Measurements from ENCODE around the gene HAGHL.
"Not testable (repeated sequence)": the region's sequence is repeated elsewhere in the genome, so short reads cannot be mapped to it uniquely, and the experiment has no call there.

HAGHL gene

DNA sequence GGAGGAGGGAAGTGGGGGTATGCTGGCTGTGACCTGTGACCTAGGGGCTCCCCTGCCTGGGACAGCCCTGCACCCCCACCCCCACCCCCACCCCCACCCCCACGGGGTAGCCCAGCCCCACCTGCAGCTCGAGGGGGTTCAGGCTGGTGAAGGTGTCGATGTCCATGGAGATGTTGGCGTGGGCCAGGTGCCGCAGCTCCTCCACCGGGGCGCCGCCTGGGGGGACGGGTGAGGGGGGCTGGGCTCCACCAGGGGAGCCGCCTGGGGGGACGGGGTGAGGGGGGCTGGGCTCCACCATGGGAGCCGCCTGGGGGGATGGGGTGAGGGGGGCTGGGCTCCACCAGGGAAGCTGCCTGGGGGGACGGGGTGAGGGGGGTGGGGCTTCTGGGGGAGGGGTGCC is 43.5 kb downstream of the HAGHL start:
- no peak for DNase-seq (ENCODE audit: low read depth in 2 of 2)

DNA sequence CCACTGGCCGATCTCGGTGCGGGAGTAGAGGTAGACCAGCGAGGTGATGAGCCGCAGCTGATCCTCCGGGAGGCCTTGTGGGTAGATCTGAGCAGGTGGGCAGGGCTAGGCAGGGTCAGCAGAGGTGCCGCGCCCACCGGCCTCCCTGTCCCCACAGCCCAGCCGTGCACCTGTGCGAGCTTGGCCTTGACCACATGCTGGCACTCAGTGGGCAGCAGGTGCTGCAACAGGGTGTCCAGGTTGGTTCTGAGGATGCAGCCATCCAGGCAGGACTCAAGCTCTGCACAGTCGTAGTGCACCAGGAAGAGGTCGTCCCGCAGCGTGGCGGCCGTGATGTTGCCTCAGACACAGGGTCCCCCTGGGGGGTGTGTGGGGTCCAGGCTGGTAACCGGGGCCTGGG is 46.1 kb downstream of the HAGHL start:
- DNase-seq (ENCODE audit: low read depth in 2 of 2), result no peak

DNA sequence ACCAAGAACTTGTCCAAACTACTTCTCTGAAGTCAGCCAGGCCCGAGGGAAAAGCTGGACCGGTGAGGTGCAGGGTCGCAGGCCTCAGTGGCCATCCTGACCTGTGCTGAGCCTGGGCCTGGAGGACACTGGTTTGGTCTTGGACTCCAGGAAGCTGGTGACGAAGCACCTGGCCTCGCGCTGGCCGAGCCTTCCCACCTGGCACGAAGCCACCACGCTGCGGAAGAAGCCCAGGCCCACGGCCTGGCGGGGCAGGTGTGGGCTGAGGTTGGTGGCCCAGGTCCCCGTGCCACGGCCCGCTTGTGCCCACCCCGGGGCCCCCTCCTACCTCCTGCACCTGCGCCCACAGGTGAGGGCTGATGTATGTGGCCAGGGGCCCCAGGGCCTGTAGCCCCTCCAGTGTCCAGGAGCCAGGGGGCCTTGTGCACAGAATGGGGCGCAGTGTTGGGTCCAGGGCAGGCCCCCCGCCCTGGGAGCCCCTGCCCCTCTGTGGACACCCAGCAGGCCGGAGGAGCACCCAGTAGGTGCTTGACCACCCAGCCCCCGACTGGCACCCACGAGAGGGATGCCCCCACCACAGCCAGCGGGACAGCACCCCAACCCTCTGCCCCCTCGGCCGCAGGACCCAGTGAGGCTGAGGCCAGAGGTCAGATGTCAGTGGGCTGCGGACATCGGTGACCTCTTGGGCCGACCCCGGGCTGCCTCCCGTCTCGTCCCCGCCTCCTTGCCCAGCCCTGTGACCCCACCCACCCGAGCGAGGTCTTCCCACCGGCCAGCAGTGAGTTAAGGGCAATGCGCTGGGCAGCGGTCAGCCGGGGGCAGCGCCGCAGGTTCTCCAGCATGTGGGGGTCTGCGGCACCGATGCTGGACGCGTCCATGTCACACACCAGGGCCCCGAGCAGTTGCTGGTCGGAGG is 47.4 kb downstream of the HAGHL start:
- DNase-seq (ENCODE audit: low read depth in 2 of 2), result no peak

DNA sequence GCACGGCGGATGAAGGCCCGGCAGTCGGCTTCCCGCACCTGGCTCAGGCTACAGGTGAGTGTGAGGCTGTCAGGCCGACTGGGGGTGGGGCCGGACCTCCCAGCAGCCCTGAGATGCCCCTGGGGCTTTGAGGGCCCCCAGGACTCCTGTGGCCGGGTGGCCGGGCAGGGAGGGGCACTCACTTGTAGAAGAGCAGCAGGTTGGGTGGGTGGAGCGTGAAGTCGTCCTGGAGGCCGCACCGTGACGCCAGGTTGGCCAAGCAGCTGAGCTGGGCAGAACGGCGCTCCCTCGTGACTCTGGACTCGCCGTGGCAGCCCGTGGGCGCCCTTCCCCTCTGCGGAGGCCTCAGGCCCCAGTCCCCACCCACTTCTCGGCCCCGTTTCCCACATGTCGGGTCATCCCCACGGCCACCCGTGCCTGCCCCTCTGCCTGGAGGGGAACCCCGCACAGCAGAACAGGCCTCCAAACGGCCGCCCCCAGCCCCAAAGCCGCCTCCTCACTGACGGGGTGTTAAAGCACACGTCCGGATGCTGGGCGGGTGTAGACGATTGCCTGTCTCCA is 48.4 kb downstream of the HAGHL start:
- DNase-seq (ENCODE audit: low read depth in 2 of 2), result no peak

DNA sequence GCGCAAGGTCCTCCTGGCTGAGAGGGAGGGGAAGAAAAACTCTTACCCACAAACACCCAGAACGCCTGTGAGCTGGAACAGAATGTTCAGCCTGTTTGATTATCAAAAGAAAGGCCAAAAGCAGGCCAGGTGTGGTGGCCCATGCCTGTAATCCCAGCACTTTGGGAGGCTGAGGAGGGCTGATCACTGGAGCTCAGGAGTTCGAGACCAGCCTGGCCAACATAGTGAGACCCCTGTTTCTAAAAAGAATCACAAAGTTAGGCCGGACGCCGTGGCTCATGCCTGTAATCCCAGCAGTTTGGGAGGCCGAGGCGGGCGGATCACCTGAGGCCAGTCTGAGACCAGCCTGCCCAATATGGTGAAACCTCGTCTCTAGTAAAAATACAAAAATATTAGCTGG is 49.4 kb downstream of the HAGHL start:
- DNase-seq (ENCODE audit: low read depth in 2 of 2), result not testable (repeated sequence)

DNA sequence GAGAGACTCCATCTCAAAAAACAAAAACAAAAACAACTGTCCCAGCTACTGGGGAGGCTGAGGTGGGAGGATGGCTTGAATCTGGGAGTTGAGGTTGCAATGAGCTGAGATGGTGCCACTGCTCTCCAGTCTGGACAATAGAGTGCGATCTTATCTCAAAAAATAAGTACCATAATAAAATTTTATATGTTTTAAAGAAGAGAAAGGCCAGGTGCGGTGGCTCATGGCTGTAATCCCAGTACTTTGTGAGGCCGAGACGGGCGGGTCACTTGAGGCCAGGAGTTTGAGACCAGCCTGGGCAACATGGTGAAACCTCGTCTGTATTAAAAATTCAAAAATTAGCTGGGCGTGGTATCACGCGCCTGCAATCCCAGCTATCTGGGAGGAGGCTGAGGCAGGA is 49.9 kb downstream of the HAGHL start:
- no peak for DNase-seq (ENCODE audit: low read depth in 2 of 2)

DNA sequence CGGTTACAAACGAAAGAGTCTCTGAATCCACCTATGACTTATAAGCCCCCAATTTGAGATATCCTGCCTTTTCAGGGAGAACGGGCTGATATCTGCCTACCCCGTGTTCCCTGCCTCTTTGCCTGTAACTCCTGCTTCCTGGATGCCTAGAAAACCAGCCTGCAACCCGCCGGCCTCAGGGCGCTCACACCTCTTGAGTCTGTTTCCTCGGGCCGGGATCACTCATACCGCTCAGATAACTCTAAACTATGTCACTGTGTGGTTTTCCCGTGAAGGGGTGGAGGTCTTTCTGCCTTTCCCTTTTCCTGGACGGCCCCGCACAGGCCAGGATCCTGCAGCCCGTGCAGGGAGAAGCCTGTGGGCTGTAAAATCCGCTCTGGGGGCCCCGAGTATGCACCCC is 50.9 kb downstream of the HAGHL start:
- no peak for DNase-seq (ENCODE audit: low read depth in 2 of 2)

DNA sequence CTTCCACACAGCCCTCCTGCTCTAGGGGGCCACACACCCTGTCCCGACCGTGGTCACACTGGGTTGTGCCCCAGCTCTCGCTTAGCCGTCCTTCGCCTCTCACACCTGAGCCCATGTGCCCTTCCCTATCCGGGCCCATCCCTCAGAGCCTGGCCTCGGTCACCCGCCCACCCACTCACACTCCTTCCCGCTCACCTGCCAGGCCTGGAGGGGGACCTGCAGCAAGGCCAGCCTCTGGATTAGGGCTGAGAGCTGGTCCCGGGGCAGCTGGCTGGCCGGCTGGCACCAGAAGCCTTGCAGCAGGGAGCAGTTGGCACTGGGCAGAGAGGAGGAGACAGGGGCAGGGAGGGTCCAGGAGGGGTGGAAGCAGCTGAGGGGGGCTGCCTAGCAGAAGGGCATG is 51.5 kb downstream of the HAGHL start:
- no peak for DNase-seq (ENCODE audit: low read depth in 2 of 2)

DNA sequence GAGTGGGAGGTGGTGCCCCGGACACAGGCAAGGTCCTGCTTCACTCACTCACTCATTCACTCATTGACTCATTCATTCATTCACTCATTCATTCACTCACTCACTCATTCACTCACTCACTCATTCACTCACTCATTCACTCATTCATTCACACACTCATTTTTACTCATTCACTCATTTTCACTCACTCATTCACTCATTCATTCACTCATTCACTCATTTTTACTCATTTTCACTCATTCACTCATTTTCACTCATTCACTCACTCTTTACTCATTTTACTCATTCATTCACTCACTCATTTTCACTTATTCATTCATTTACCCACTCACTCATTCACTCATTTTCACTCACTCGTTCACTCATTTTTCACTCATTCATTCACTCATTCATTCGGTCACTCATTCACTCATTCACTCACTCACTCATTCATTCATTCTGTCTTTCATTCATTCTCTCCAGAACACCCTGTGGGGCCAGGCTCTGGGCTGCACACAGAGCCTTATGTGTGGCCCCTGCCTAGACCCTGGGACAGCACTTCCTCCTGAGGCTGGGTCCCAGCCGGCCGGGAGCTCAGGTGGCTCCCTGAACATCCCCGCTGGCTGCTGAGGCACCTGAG is 52.1 kb downstream of the HAGHL start:
- no peak for DNase-seq (ENCODE audit: low read depth in 2 of 2)
